CD4-positive, alpha-beta T cell treated with Interferon alpha-2 for 1 hour (primary cell): ENCODE results near the gene RBM28.
A peak's percentile ranks its signal among the peaks of the same experiment; 100 is the strongest.

Experiments
- DNase-seq, 2 donors: peaks; one replicate each; pipeline ENCODE4 v3.0.0-alpha.2; 2020 to 2022

Gene RBM28

DNA sequence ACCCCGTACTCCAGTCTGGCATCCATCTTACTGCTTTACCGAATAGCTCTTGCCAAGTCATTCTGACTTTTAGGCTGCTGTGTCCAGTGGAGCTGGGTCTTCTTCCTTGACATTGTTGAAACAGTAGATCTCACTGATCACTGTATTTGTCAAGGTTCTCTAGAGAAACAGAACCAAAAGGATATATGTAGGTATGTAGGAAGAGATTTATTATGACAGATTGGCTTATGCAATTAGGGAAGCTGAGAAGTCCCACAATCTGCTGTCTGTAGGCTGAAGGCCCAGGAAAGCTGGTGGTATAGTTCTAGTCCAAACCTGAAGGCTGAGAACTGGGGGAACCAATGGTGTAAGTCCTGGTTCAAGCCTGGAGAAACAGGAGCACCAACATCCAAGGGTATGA is 29.9 kb upstream of the RBM28 start:
- DNase-seq = no peak

DNA sequence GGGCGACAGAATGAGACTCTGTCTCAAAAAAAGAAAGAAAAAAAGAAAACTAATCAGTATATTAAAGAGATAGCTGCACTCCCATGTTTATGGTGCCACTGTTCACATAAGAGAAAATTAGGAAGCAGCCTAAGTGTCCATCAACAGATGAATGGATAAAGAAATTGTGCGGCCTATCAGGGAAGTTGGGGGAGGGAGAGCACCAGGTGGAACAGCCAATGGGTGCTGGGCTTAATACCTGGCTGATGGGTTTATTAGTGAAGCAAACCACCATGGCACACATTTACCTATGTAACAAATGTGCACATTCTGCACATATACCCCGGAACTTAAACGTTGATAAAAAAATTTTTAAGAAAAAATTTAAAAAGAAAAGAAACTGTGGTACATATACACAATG is 26.8 kb upstream of the RBM28 start:
- DNase-seq = no peak

DNA sequence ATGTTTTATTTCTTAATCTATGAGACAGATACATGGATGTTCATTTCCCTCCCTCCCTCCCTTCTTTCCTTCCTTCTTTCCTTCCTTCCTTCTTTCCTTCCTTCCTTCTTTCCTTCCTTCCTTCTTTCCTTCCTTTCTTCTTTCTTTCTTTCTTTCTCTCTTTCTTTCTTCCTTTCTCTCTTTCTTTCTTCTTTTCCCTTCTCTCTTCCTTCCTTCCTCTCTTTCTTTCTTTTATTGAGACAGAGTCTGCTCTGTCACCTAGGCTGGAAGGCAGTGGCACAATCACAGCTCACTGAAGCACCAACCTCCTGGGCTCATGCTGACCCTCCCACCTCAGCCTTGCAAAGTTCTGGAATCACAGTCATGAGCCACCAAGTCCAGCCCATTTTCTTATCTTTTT is 23.3 kb upstream of the RBM28 start:
- no peak for DNase-seq

DNA sequence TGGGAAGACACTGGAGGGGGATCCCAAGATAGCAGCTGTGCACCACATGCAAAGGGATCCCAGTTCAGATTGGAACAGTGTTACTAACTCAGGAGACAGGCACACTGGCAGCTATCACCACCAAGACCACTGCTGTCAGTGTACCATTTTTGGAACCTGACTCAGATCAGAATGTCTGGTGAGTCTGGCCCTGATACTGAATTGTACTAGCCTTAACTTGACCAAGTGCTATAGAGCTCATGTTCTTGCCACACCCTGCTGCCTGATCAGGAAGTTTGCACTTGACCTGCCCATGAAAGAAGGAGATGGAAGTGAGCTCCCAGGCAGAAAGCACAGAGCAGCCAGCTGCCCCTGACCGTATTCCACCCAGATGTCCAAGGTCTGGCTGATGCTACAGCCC is 22.6 kb upstream of the RBM28 start:
- no peak for DNase-seq

DNA sequence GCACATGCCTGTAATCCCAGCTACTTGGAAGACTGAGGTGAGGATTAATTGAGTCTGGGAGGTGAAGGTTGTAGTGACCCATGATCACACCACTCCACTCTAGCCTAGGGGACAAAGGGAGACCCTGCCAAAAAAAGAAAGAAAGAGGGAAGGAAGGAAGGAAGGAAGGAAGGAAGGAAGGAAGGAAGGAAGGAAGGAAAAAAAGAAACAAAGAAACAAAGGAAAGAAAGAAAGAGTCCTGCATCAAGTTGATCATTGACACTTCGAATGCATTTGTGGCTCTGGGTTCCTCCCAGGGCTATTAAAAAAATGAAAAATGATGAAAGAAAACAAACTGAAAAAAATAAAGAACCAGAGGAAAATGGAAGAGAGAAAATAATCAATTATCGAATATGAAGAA is 21.7 kb upstream of the RBM28 start:
- DNase-seq = no peak

DNA sequence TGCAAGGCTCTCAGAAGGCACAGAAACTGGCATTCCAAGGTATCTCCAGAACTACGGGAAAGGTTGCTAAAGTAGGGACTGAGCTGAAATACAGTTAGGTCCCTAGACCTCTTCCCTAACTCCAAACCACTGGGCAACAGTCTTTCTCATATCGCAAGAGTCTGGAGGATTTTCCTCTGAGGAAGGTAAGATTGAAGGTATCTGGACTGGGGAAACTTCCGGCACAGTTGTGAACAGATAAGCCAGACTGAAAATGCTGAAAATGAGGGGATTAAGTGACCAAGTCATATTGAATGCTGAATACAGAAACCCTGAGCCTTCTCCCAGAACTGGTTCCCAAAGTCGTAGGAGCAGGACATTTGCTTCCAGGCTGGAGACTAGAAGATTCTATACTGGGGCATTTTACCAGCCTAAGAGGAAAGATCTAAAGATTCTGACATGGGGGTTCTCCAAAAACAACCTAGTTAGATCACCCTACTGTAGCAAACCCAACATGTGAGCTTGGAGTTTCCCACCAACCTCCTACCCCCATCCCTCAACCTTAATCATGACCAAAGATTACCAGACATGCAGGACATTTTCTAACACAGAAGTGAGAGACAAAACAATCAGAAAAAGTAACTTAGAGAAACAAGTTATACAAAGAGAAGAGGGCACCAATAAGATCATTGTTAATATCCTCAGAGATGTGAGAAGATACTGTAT is 20.6 kb upstream of the RBM28 start:
- DNase-seq = no peak

DNA sequence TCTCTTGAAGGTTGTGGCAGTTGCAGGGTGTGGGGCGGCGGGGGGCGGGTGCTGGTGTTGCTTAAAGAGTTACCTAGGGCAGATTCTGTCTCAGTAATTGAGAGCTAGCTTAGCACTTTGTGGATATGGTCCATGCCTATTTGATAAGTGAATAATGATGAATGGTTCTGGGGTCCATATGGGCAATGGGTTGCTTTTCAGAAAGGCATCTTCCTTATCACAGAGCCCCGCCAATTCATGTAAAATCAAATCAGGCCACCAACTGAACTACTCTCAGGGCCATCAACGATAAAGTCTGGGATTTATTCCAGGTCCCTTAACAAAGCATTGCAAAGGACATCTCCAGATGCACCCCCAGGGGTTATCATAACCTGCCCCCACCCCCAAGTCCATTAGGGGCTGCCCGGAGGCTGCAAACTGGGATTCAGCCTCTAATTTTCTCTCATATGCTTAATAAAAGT is 19.6 kb upstream of the RBM28 start:
- DNase-seq = no peak

DNA sequence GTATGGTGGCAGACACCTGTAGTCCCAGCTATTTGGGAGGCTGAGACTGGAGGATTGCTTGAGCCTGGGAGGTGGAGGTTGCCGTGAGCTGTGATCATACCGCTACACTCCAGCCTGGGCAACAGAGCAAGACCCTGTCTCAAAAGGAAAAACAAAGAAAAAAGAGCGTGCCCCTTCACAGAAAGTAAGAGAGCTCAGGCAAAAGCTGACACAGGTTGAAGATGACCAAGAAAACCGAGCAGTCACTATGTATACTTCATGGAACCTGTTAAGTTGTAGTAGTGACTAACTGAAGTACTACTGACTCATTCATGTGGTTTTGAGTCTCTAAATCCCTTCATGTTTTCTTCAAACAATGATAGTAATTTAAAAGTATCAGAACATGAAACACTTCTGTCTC is 19.0 kb upstream of the RBM28 start:
- no peak for DNase-seq

DNA sequence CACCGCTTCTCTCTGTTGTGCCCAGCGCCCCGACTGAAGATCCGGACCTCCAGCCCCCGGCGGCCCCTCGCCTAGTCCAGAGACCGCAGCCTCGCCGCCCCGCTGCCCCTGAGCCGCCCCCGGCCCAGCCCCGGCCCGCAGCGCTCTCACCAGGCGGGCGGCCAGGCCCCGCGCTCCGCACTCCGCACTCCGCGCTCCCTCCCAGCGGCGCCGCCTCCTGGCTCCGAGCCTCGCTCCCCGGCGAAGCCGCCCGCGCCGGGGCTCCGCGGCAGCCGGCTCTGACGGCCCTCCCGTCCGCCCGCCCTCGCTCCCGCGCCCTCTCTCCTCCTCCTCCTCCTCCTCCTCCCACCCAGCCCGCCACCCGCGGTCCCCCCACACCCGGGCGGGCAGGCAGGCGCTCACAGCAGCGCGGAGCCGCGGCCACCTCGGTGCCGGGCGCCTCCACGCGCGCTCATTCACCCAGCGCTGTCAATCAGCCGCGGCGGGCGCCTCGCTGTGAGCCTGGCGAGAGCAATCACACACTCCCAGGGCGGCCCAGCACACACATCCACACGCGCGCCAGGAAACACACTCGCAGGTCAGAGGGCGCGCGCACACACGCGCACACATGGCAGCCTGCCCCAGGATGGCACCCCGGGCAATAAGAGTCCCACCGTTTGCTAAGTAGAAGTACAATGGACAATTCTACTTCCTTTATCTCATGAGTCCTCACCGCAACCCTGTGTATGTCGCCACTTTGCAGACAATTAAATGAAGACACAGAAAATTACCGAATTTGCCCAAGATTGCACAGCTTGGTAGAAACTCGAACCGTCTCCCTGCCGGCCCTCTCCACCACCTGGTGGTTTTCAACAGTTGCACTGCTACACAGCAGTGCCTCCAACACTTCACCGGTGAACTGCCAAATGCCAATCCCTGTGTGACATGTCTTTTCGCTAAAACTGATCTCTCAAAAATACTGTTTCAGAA is 18.0 kb upstream of the RBM28 start, which contains the start of gene PRRT4:
TSS of gene PRRT4 (minus strand) at position 280 of the 969 bp plus-strand sequence.
- DNase-seq = peak; percentile 25 to 59

DNA sequence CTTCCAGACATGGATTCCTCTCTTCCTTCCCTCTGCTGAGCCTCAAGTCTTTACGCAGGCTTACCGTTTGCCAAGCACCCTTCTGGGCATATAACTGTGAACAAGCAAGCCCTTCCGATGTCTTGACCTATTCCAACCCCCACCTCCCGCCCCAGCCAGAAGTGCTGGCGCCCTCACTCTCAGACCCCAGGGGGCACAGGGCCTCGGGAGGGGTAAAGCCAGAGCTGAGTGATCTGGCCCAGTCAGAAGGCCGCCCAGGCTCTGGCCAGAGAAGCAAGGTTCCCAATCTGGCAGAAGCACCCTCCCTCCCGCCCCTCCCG is 16.6 kb upstream of the RBM28 start:
- DNase-seq = no peak

DNA sequence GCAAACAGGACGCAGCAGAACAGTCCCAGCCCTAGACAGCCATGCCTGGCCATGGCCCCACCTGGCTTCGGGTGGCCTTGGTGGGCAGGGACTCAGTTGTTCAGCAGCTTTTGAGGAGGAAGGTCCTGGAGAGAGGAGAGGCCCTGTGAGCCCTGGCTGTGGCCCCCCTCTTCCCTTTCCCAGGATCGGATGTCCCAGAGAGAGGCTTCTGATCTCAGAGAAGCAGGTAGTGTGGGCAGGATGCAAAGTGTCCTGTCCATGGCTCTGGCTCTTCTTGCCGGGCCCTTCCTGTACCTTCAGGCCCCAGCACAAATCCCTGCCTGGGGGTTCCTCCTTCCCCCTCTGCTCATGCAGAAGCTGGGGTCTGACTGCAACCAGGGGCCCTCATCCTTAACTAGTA is 16.2 kb upstream of the RBM28 start:
- DNase-seq = no peak

DNA sequence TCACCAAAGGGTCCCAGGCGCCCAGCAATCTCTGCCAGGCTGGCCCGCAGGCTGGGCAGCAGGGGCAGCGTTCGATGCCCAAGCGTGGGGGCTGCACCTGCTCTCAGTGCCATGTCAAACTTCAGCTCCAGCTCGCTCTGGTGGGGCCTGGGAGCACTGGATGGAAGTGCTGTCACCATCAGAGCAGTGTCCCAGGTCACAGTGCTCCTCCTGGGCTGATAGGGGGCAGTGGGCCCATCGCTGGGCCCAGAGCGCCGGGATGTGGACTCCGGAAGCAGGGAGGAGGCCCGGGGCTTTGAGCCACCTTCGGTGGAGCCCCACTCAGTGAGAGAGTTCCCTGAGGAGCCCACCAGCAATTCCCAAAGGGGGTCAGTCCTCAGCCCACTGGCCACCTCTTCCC is 15.6 kb upstream of the RBM28 start:
- DNase-seq = no peak

DNA sequence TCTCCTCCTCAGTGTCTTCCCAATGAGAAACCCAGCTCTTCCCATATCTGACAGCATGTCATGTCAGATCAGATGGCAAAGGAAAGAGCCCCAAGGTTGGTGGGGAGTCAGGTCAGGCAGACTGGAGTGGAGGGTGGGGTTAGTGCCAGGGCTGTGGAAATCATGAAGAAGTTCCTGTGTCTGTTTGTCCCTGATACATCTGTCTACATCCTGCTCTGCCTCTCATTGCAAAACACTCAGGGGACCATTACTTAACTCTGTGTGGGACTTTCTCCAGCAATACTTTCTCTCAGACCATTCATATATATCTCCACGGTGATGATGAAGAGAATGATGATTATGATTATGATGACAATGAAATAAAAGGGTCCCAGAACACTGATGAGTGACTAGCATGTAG is 14.5 kb upstream of the RBM28 start:
- DNase-seq = no peak

DNA sequence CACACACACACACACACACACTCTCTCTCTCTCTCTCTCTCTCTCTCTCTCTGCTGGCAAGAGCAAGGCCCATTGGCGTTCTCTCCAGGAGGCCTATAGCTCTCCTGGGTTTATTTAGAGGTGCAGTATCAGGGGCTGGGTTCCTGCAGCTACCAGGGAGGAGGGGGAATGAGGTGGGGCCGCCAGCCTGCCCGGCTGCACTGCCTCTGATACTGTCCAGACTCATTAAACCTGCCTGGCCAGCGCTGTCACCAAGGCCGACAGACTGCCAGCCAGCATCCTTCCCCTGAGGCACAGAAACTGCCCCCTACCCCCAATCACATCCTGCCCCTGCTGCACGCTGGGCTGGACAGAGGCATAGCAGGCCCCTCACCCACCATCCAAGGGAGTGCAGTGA is 13.5 kb upstream of the RBM28 start:
- no peak for DNase-seq

DNA sequence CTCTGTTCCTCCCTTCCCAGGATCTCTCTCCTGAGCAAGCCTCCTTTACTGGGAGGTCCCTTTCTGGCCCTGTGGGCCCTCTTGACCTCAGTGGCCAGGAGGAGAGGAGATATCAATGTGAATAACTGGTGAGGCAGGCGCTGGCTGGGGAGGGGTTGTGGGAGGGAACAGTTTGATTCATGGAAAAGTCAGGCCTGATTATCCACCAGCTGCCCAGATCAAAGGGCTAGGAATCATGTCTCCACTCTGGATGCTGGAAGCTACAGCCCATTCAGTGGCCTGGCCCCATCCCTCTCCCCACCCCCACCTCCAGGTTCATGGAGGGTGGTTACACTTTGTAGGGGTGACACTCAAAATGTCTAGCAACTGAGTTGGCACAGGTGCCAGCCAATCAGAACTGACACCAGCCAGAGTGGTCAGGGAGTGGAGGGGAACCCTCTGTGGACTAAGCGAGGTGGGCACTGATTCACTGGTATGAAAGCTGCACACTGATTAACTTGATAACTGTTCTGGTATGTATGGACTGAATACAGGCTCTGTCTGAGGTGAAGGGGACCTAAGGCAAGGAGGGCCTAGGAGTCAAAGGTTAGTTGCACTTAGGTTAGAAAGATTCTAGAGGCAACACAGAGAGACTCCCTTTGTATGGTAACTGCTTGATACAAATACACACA is 13.0 kb upstream of the RBM28 start:
- no peak for DNase-seq

DNA sequence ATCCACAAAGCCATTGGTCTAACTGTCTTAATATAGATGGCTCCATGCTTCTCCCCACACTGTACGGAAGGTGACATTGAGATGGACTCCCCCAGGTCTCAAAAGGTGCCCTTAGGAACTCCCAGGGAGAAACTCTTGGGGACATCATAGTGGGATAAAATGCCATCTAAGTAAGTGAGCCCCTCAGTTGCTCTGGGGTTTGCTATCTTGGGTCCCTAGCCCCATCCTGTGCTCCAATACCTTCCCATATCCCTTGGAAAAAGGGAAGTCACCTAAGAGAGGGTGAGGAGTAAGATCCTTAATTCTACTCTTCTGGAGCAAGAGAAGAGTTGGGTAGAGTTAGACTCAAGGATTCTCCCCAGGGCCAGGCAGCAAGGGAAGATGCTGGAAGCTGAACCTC is 9.9 kb upstream of the RBM28 start:
- no peak for DNase-seq

DNA sequence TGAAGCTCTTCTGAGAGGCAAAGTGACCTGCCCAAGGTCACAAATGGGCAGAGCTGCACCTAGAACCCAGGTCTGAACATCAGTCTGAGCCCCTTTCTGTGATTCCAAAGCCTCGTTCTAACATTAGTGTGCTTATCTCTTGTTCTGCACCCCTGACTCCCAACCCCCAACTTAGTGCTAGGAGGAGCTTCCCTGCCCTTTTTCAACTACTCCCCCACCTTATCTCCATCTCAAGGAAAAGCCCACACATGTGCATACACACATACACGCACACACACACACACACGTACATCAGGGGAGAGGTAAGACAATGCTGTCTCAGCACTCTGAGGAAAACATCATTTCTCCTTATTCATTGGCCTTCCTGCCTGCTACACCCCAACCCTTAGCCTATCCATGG is 9.5 kb upstream of the RBM28 start:
- DNase-seq = no peak

DNA sequence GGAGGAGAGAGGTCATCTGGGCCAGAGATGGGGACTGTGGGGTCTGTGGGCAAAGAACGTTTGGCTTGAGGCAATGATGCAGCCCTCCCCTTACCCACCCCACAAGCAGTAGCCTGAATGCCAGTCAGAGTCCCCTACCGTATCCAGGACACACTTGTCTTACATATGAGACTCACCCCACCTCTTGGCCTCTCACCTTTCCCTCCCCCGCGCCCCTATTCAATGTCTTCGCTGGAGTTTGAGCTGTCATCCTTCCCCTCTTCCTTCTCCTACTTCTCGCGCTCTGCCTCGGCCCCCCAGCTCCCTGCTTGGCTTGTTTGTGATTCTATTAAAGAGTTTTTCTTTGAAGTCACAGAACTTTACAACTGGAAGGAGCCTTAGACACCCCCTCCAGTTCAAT is 8.9 kb upstream of the RBM28 start:
- DNase-seq = no peak

DNA sequence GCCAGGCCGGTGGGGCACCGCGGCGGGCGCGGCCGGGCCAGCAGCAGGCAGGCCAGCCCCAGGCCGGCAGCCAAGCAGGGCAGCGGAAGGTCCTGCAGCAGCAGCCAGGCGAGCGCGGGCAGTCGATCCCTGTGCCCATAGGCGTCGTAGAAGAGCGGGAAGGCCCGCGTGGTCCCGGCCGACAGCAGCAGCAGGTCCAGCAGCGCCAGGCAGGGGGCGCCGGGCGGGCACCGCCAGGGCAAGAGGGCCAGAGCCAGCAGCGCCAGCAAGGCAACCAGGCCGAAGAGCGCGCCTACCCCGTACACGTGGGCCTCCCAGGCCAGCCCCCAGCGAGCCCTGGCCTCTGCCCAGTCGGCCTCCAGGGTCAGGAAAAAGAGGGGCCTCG is 8.4 kb upstream of the RBM28 start:
- DNase-seq = peak; percentile 25 to 33

DNA sequence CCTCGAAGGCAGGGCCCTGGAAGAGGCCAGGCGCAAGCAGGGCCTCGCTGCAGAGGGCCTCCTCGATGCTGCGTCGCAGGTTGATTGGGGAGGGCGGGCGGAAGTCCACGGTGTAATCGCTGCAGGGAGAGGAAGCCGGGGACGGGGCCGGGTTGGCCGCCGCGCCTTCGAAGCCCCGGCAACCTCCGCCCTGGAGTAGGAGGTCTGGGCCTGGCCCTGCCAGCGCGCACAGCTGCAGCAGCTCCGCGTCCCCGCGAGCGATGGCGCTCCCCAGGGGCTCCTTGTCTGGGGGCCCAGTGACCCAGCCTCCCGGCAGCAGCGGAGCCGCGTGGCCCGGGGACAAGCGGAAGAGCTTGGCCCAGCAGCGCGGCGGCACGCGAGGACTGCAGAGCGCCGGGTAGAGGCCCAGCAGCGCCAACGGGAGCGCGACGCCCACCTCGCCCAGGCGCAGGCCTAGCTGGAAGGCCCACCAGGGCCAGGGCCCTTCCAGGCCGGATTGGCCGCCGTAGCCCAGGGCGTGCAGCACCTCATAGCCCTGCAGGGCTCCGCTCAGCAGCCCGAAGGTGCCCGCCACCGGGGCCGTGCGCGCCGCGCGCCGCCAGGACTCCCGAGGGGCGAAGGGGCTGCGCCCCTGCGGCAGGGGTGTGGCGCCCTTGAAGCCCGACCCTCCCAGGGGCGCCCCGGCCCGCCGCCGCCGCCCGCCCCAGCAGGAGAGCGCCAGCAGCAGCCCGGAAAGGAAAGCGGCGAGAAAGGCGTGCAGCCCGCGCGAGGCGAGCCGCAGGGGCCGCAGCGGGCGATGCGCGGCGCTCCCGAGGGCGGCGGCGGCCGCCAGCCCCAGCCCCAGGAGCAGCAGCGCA is 7.8 kb upstream of the RBM28 start:
- DNase-seq = peak in 1 of 2 donors; percentile 16

DNA sequence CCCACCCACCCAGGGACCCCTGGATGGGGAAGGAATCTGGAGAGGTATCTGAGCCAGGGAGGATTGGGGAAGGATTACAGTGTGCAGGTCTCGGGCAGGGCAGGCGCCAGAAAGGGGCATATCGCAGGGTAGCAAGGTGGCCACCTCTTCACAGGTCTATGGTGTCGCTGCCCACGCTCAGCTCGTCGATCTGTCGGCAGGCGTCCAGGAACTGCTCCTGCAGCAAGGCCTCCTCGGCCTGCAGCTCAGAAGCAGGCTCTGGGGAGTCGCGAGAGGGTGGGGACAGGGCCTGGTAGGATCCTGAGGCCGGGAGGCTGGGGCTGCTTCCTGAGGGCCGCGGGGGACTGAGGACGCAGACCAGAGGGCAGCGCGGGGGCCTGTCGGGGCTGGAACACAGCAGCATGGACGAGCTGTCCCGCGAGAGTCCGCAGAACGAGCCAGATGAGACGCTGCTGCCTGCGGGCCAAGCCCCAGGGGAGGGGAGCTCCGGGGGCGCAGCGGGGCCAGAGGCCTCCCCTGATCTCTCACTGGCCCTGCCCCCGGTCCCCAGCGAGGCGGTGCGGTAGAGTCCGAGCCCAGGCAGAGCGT is 7.1 kb upstream of the RBM28 start:
- no peak for DNase-seq

DNA sequence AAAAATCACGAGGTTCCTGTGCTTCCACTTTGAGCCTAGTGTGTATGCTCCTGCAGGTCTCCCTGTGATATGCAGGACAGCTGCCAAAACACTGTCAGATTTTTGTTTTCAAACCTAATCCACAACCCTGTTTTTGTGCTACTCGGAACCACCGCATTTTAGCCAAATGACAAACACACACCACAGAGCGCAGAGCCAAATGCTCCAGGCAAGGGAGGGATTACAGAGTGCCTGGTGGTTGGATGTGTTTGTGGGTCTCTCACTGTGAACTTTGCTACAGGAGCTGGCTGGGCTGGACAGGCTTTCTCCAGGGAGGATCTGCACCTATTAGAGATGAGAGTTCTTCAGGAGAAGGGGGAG is 5.7 kb upstream of the RBM28 start:
- no peak for DNase-seq
